ENCODE results near the gene TGIF2LY.
"Not testable (repeated sequence)": the region's sequence is repeated elsewhere in the genome, so short reads cannot be mapped to it uniquely, and the experiment has no call there.

The TGIF2LY gene

DNA sequence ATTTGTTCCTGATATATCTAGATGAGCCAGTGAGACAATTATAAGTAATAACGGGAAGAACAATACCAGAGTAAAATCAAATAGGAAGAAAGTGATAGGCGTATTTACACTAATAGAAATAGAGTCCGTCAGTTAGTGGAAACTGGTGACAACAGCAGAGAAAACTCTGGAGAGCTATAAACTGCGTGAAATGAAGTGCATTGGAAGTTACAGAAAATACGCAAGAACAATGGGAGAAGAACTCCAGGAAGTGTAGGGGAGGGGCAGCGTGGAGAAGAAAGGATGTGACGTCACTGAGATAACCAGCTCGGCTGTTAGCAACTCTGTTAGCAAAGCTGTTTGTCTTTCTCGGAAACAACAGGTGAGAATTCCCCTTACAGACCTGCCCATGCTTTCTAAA lies at the start of gene TGIF2LY:
TGIF2LY (plus strand) TSS at position 301 of the 400 bp plus-strand sequence. CDS start 178 bp downstream, outside the sequence.
- DNase-seq = not testable (repeated sequence)
